ENCODE data around the gene SOX4. TPM values are rescaled to one million over a fixed set of nuclear protein-coding genes. Genes with fewer than 3 reads are reported as not detected.

SOX4 gene
- total RNA-seq, 4 donors from 2014 or later = 11.4 to 23.9 (median 16.1) TPM

DNA sequence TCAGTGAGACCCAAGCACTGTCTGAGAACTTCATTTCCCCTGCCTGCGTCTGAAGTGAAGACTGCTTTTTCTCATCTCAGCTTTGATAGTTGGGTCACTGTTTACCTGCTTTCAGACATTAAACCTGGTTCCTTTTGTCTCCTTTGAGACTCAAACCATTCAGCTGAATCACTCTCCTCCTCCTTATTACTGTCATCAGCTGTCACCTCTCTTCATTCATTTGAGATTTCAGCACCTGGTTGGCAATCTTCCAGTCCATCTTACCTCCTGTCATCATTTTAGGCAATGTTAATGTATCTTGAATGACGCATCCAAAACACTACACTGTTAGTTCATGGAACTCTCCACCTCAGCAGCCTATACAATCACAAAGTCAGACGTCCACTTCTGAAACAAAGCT is 34.3 kb upstream of the SOX4 start:
- DNase-seq = no peak
- Histone ChIP-seq H3K27me3 (no peaks in the 10 kb centered on the region), H3K36me3 (no peaks in the 10 kb centered on the region), H3K4me3 (no peak overlapping the region), H3K27ac (no peak overlapping the region), H3K9me3 (no peaks in the 10 kb centered on the region), H3K4me1 (no peaks in the 10 kb centered on the region)
- TF ChIP-seq POLR2A (IDR thresholded peaks at IDR 0.05) (no peak), CTCF (IDR thresholded peaks at IDR 0.05) (no peak)

GRCh38 chr6:21560249-21560648 is 33.3 kb upstream of the SOX4 start:
- H3K9me3 ChIP-seq = no peaks in the 10 kb centered on the region
- H3K4me3 ChIP-seq = no peak overlapping the region
- no peak for DNase-seq
- TF ChIP-seq POLR2A (IDR thresholded peaks at IDR 0.05) = no peak
- no peak for TF ChIP-seq CTCF (IDR thresholded peaks at IDR 0.05)
- H3K27me3 ChIP-seq = no peaks in the 10 kb centered on the region
- no peaks in the 10 kb centered on the region for H3K36me3 ChIP-seq
- H3K27ac ChIP-seq = no peak overlapping the region
- H3K4me1 ChIP-seq = no peaks in the 10 kb centered on the region

GRCh38 chr6:21565431-21565830 is 28.1 kb upstream of the SOX4 start:
- Histone ChIP-seq H3K27me3 (no peaks in the 10 kb centered on the region), H3K9me3 (no peaks in the 10 kb centered on the region), H3K4me1 (no peaks in the 10 kb centered on the region), H3K36me3 (no peaks in the 10 kb centered on the region), H3K27ac (no peak overlapping the region), H3K4me3 (no peak overlapping the region)
- DNase-seq = no peak
- TF ChIP-seq CTCF (IDR thresholded peaks at IDR 0.05) (no peak), POLR2A (IDR thresholded peaks at IDR 0.05) (no peak)

GRCh38 chr6:21578523-21578922 is 15.0 kb upstream of the SOX4 start:
- H3K27ac ChIP-seq = no peak overlapping the region
- H3K4me3 ChIP-seq = no peak overlapping the region
- H3K36me3 ChIP-seq = no peaks in the 10 kb centered on the region
- H3K27me3 ChIP-seq = no peaks in the 10 kb centered on the region
- H3K9me3 ChIP-seq = no peaks in the 10 kb centered on the region
- no peak for DNase-seq
- no peaks in the 10 kb centered on the region for H3K4me1 ChIP-seq
- no peak for TF ChIP-seq CTCF (IDR thresholded peaks at IDR 0.05)
- TF ChIP-seq POLR2A (IDR thresholded peaks at IDR 0.05) = no peak

DNA sequence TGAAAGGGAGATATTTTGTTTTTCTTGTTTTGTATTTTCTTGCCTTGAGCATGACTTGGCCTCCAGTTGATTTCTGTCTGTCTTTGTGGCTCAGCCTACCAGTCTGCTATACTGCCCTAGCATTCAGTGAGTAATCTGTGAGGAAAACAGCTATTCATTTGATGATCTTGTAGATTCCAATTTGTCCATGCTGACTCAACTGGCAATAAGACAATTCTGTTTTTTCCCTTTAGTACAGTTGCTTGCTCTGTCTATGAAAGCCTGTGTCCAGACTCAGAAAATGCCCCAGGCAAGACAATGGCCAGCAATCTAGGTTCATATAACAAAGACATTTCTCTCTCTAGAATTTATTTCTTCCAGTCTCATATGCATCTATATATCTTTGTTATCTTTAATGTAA is 10.9 kb upstream of the SOX4 start:
- no peak for DNase-seq
- Histone ChIP-seq H3K9me3 (no peaks in the 10 kb centered on the region), H3K27ac (no peak overlapping the region), H3K4me1 (peaks cover 0 to 8% (median 2%) of the 10 kb centered on the region in 4 donors), H3K36me3 (no peaks in the 10 kb centered on the region), H3K4me3 (no peak overlapping the region), H3K27me3 (no peaks in the 10 kb centered on the region)
- TF ChIP-seq POLR2A (IDR thresholded peaks at IDR 0.05) (no peak), CTCF (IDR thresholded peaks at IDR 0.05) (no peak)

- Histone ChIP-seq H3K27me3 (no peaks in the 10 kb centered on the region), H3K4me3 (no peak overlapping the region), H3K9me3 (no peaks in the 10 kb centered on the region), H3K36me3 (no peaks in the 10 kb centered on the region), H3K4me1 (peaks cover 0 to 13% (median 2%) of the 10 kb centered on the region in 4 donors), H3K27ac (no peak overlapping the region)
- no peak for TF ChIP-seq CTCF (IDR thresholded peaks at IDR 0.05)
- no peak for TF ChIP-seq POLR2A (IDR thresholded peaks at IDR 0.05)
- no peak for DNase-seq
These were observed 7.3 kb upstream of the SOX4 start for GRCh38 chr6:21586300-21586699.
